ENCODE measurements around the gene SLC45A3. TPM values are rescaled to one million over a fixed set of nuclear protein-coding genes. Genes with fewer than 3 reads are reported as not detected.

The SLC45A3 gene
- total RNA-seq, 1 experiment from 2014 or later: 12.3 TPM

DNA sequence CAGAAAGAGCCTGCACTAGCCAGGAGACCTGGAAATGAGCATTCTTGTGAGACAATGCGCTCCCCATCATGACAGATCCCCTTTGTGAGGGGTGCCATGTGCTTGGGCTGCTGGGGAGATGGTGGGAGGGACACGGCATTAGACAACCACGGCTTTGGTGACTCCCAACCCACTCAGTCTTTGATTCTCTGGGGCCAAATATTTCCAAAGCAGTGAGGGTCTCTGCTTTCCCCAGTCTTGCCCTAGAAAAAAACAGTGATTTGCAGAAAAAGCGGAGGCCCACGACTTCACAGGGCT, 10.2 kb downstream of the SLC45A3 start (continued):
- TF ChIP-seq, protein P1, sequence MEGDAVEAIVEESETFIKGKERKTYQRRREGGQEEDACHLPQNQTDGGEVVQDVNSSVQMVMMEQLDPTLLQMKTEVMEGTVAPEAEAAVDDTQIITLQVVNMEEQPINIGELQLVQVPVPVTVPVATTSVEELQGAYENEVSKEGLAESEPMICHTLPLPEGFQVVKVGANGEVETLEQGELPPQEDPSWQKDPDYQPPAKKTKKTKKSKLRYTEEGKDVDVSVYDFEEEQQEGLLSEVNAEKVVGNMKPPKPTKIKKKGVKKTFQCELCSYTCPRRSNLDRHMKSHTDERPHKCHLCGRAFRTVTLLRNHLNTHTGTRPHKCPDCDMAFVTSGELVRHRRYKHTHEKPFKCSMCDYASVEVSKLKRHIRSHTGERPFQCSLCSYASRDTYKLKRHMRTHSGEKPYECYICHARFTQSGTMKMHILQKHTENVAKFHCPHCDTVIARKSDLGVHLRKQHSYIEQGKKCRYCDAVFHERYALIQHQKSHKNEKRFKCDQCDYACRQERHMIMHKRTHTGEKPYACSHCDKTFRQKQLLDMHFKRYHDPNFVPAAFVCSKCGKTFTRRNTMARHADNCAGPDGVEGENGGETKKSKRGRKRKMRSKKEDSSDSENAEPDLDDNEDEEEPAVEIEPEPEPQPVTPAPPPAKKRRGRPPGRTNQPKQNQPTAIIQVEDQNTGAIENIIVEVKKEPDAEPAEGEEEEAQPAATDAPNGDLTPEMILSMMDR (IDR thresholded peaks at IDR 0.05 in 2 of 3, conservative IDR thresholded peaks at IDR 0.05 in 1 of 3; ENCODE audit: borderline replicate concordance in 1 of 3, insufficient read depth in 1 of 3, low read depth in 2 of 3, low read length in 2 of 3): no peak

DNA sequence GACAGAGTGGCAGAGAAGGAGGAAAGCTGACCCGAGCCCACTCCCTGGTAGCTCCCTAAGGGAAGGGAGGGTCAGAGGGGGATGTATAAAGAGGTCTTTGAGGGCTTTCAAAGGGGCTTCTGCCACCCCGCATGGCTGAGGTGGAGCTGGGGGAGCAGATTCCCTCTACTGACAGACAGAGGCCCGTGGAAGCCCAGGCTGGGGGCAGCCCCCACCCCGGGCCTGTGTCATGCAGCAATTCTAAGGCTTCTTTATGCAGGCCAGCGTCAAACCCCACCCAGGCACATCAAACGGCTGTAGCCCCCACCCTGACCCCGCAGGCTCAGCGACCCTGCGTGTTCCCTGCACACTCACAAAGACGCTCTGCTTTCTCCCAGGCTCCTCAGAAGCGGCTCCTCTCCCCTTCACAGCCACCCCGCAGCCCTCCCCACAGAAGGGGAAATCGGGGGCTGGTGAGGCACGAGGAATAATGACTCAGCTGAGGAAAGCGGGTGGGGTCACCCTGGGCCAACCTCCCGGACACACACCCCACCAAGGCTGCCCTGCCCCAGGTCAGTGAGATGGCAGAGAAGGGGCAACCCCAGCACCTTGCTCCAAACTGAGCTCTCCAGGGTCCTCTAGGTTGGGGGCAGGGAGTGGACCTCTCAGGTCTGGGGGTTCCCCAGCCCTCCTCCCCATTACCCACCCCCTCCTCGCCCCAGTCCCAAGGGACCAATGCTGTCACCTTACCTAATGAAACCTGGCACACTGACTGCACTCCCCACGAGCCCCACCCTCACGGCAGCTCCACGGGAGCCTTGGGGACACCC, 10.8 kb downstream of the SLC45A3 start:
- Histone ChIP-seq H3K9ac (ENCODE audit: low read length) (0 out of 2 replicates have a peak overlapping the region, but pooled peaks have one; percentile 2), H3K9me2 (ENCODE audit: insufficient read depth) (no peaks in the 10 kb centered on the region), H3K27ac (ENCODE audit: low read depth, low read length) (no peak overlapping the region), H3K27me3 (ENCODE audit: insufficient read depth, low read length) (no peaks in the 10 kb centered on the region), H4K20me1 (ENCODE audit: insufficient read depth) (no peaks in the 10 kb centered on the region), H3K4me3 (replicated peaks in 1 of 2; ENCODE audit: low read depth in 1 of 2, low read length in 2 of 2) (no peak overlapping the region), H3K4me2 (ENCODE audit: low read length) (peak overlapping the region; percentile 46), H3K4me1 (ENCODE audit: control insufficient read depth in 1 of 2, insufficient read depth in 2 of 2, low read length in 2 of 2) (peaks cover 45 to 84% of the 10 kb centered on the region in 2 experiments), H3K79me2 (ENCODE audit: insufficient read depth, low read length) (peaks cover 13% of the 10 kb centered on the region; the same call in 1 of the 2 replicates), H2AFZ (ENCODE audit: low read depth, low read length, poor library complexity, severe bottlenecking) (no peak overlapping the region), H3K9me3 (ENCODE audit: control insufficient read depth in 1 of 2, insufficient read depth in 1 of 2, low read depth in 1 of 2, low read length in 2 of 2) (no peaks in the 10 kb centered on the region), H3K36me3 (ENCODE audit: control insufficient read depth in 1 of 2, insufficient read depth in 2 of 2, low read length in 2 of 2) (no peaks in the 10 kb centered on the region)
- intact Hi-C loops (cut with micrococcal nuclease): no loop called here
- no TSS peak for BruUV-seq (replicated peaks)
- TF ChIP-seq POLR2AphosphoS5 (IDR thresholded peaks at IDR 0.05; ENCODE audit: low read depth, low read length) (no peak), RAD21 (IDR thresholded peaks at IDR 0.05; ENCODE audit: low read depth) (no peak), POLR2A (IDR thresholded peaks at IDR 0.05; ENCODE audit: borderline replicate concordance, extremely low read depth, insufficient read depth, insufficient read length) (no peak)
- TF ChIP-seq, protein P2, sequence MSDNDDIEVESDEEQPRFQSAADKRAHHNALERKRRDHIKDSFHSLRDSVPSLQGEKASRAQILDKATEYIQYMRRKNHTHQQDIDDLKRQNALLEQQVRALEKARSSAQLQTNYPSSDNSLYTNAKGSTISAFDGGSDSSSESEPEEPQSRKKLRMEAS (IDR thresholded peaks at IDR 0.05): no peak
- ChIA-PET RAD21 (ENCODE audit: low non-redundant PET in 1 of 2, low total read pairs in 2 of 2, uncharacterized antibody in 2 of 2, unreplicated experiment in 2 of 2) (no interaction called here), POLR2A (no interaction called here), CTCF (interaction anchor here (0.6 to 4.8 kb wide), 2 partner anchors 11 to 42 kb away, joined by 4 to 39 read pairs; no protein-coding TSS in a partner anchor)
- ATAC-seq (no peak), DNase-seq (ENCODE audit: low read depth, low spot score) (no peak)
